H1 (cell line): Measurements from ENCODE around the gene ARHGEF1. TPM values are rescaled to one million over a fixed set of nuclear protein-coding genes. Genes with fewer than 3 reads are reported as not detected.

Experiments
- CTCF ChIA-PET: fragments of 300-600 bp; sonication (Branson Sonifier 250); formaldehyde crosslinking; loops from one replicate; lab custom pipeline; 2021; ENCODE audit not compliant: partially characterized antibody; lab: Charles Lee
- POLR2A ChIA-PET: fragments of 300-600 bp; sonication (Branson Sonifier 250); formaldehyde crosslinking; loops from one replicate; lab custom pipeline; 2021; ENCODE audit warnings: inconsistent platforms; ENCODE audit not compliant: partially characterized antibody; lab: Charles Lee
- DNase-seq, 2 experiments: peaks; one replicate each; pipeline versions ENCODE4 v3.0.0 to v3.0.0-alpha.2; 2010 to 2022; ENCODE audit warnings: low spot score in 2 of 2, low read depth in 1 of 2, mixed read lengths in 1 of 2
- FAIRE-seq: peaks from 2 replicates; lab custom pipeline; 2011; peaks lifted over from hg19 to GRCh38; lab: Jason Lieb, UNC
- H2AFZ ChIP-seq: 2 replicates; pipeline ENCODE4 v1.8.1; 2012; ENCODE audit warnings: low read length, inconsistent platforms
- H2AK5ac ChIP-seq: 2 replicates; pipeline ENCODE4 v1.6.1; 2013; ENCODE audit warnings: low read depth, low read length
- H2BK120ac ChIP-seq: replicated peaks from 2 replicates; pipeline ENCODE3; 2013; ENCODE audit warnings: low read depth, low read length, inconsistent platforms
- H2BK12ac ChIP-seq: 2 replicates; pipeline ENCODE4 v1.6.1; 2013; ENCODE audit warnings: low read depth, low read length
- H2BK15ac ChIP-seq: 2 replicates; pipeline ENCODE4 v1.6.1; 2013; ENCODE audit warnings: low read length
- H2BK20ac ChIP-seq: 2 replicates; pipeline ENCODE4 v1.6.1; 2013; ENCODE audit warnings: low read length
- H2BK5ac ChIP-seq: 2 replicates; pipeline ENCODE4 v1.6.1; 2013; ENCODE audit warnings: low read depth, low read length
- H3K14ac ChIP-seq: 2 replicates; pipeline ENCODE4 v1.6.1; 2013; ENCODE audit warnings: inconsistent platforms; ENCODE audit not compliant: insufficient read length
- H3K18ac ChIP-seq: 2 replicates; pipeline ENCODE4 v1.6.1; 2013; ENCODE audit warnings: low read length; ENCODE audit errors: extremely low read depth
- H3K23ac ChIP-seq: 2 replicates; pipeline ENCODE4 v1.6.1; 2013; ENCODE audit warnings: inconsistent platforms; ENCODE audit not compliant: insufficient read length
- H3K23me2 ChIP-seq: 2 replicates; pipeline ENCODE4 v1.6.1; 2013; ENCODE audit warnings: low read depth, low read length
- H3K27ac ChIP-seq: 2 replicates; pipeline ENCODE4 v1.6.1; 2011; ENCODE audit warnings: low read depth, low read length, inconsistent platforms
- H3K27me3 ChIP-seq, 4 experiments: replicated peaks in 1 of 4; 1 replicate in 1 of 4; 2 replicates in 3 of 4; pipeline versions ENCODE4 v1.6.1 to v1.8.1; 2011 to 2013; ENCODE audit warnings: low read length in 3 of 4, mild to moderate bottlenecking in 3 of 4, inconsistent platforms in 2 of 4, mixed read lengths in 2 of 4, moderate library complexity in 1 of 4; ENCODE audit not compliant: control insufficient read depth in 3 of 4, insufficient read depth in 3 of 4; ENCODE audit errors: extremely low read depth in 1 of 4
- H3K36me3 ChIP-seq, 4 experiments: 2 replicates each; pipeline versions ENCODE4 v1.6.1 to v1.8.1; 2011 to 2013; ENCODE audit warnings: mild to moderate bottlenecking in 4 of 4, low read length in 3 of 4, moderate library complexity in 2 of 4, control low read depth in 1 of 4, inconsistent platforms in 1 of 4; ENCODE audit not compliant: insufficient read depth in 4 of 4, control insufficient read depth in 2 of 4
- H3K4ac ChIP-seq: replicated peaks from 2 replicates; pipeline ENCODE3; 2013; ENCODE audit warnings: low read length, low read depth, mixed read lengths, inconsistent platforms; ENCODE audit not compliant: insufficient read length
- H3K4me1 ChIP-seq, 4 experiments: replicated peaks in 1 of 4; 1 replicate in 1 of 4; 2 replicates in 3 of 4; pipeline versions ENCODE4 v1.6.1 to v1.8.1; 2011 to 2013; ENCODE audit warnings: low read length in 3 of 4, inconsistent platforms in 2 of 4, mixed read lengths in 1 of 4; ENCODE audit not compliant: insufficient read depth in 4 of 4, control insufficient read depth in 3 of 4
- H3K4me2 ChIP-seq, 2 experiments: 2 replicates each; pipeline versions ENCODE4 v1.6.1 to v1.8.1; 2011 to 2013; ENCODE audit warnings: low read depth in 2 of 2, low read length in 2 of 2, control low read depth in 1 of 2, inconsistent platforms in 1 of 2, mild to moderate bottlenecking in 1 of 2; ENCODE audit not compliant: insufficient read depth in 1 of 2
- H3K4me3 ChIP-seq, 4 experiments: fragments of 200-600, 300-600 bp in 1 of 4; sonication (generic), shearing (Covaris generic), sonication (Bioruptor Twin) in 1 of 4; 2 replicates each; pipeline versions ENCODE4 v1.5.1 to v1.8.1; 2011 to 2016; ENCODE audit warnings: low read length in 4 of 4, low read depth in 3 of 4, control low read depth in 2 of 4, inconsistent platforms in 2 of 4, mild to moderate bottlenecking in 2 of 4, mixed read lengths in 1 of 4, moderate library complexity in 1 of 4; ENCODE audit not compliant: insufficient read depth in 2 of 4; ENCODE audit errors: extremely low read depth in 1 of 4
- H3K56ac ChIP-seq: replicated peaks from 2 replicates; pipeline ENCODE3; 2013; ENCODE audit warnings: low read depth, mild to moderate bottlenecking, mixed read lengths, low read length, inconsistent platforms; ENCODE audit not compliant: insufficient read length
- H3K79me1 ChIP-seq: 2 replicates; pipeline ENCODE4 v1.6.1; 2013; ENCODE audit warnings: low read depth, low read length, control low read depth
- H3K79me2 ChIP-seq, 2 experiments: 2 replicates each; pipeline versions ENCODE4 v1.6.1 to v1.8.1; 2012 to 2013; ENCODE audit warnings: low read length in 2 of 2, mild to moderate bottlenecking in 2 of 2, inconsistent platforms in 1 of 2; ENCODE audit not compliant: insufficient read depth in 2 of 2, control insufficient read depth in 1 of 2
- H3K9ac ChIP-seq, 4 experiments: replicated peaks in 1 of 4; 1 replicate in 1 of 4; 2 replicates in 3 of 4; pipeline versions ENCODE4 v1.6.1 to v1.8.1; 2011 to 2013; ENCODE audit warnings: low read depth in 3 of 4, low read length in 3 of 4, control low read depth in 2 of 4, mild to moderate bottlenecking in 2 of 4, moderate library complexity in 2 of 4, inconsistent platforms in 1 of 4; ENCODE audit errors: extremely low read depth in 1 of 4
- H3K9me3 ChIP-seq, 2 experiments: 2 replicates each; pipeline versions ENCODE4 v1.6.1 to v1.8.1; 2012 to 2013; ENCODE audit warnings: mild to moderate bottlenecking in 2 of 2, moderate library complexity in 2 of 2, control low read depth in 1 of 2, inconsistent platforms in 1 of 2, low read depth in 1 of 2, low read length in 1 of 2, mixed read lengths in 1 of 2; ENCODE audit not compliant: insufficient read depth in 2 of 2
- H4K20me1 ChIP-seq, 2 experiments: replicated peaks in 1 of 2; 2 replicates each; pipeline versions ENCODE3 to v1.8.1; 2011 to 2013; ENCODE audit warnings: inconsistent platforms in 2 of 2, low read length in 2 of 2, mild to moderate bottlenecking in 1 of 2; ENCODE audit not compliant: insufficient read depth in 2 of 2, control insufficient read depth in 1 of 2
- H4K5ac ChIP-seq: 2 replicates; pipeline ENCODE4 v1.6.1; 2013; ENCODE audit warnings: low read length, low read depth, mixed read lengths, inconsistent platforms; ENCODE audit not compliant: insufficient read length
- H4K8ac ChIP-seq: 2 replicates; pipeline ENCODE4 v1.8.0; 2013; ENCODE audit warnings: mild to moderate bottlenecking, moderate library complexity, low read length, inconsistent platforms; ENCODE audit not compliant: insufficient read depth; ENCODE audit errors: extremely low read depth
- H4K91ac ChIP-seq: replicated peaks from 2 replicates; pipeline ENCODE3; 2013; ENCODE audit warnings: low read length, mixed read lengths, inconsistent platforms; ENCODE audit not compliant: insufficient read length
- PHF8 ChIP-seq: fragments of 200-600 bp; sonication (generic); conservative IDR thresholded peaks from 2 replicates; pipeline ENCODE4 v1.7.1; 2012; ENCODE audit warnings: low read depth, mild to moderate bottlenecking, inconsistent platforms, low read length, moderate library complexity
- TAF1 ChIP-seq: IDR thresholded peaks from 2 replicates; pipeline ENCODE4 v1.6.1; 2011; ENCODE audit warnings: mild to moderate bottlenecking, low read depth, low read length
- WGBS, 2 experiments: shearing (Covaris generic) in 1 of 2; methylation state at CpG; one replicate each; pipeline versions ENCODE4 v1.1.6 to v1.1.7; 2013 to 2015; ENCODE audit warnings: low lambda C conversion rate in 2 of 2, mixed read lengths in 2 of 2, inconsistent platforms in 1 of 2, low coverage in 1 of 2, missing lambda C conversion rate in 1 of 2; ENCODE audit not compliant: insufficient replicate concordance in 2 of 2, insufficient coverage in 1 of 2, insufficient read length in 1 of 2; ENCODE audit errors: extremely low coverage in 1 of 2, missing lambda C conversion rate in 1 of 2; 5-methylcytosine and 5-hydroxymethylcytosine counted together
- polyA plus RNA-seq, 7 experiments: library from polyadenylated mRNA; depleted of rRNA in 3 of 7; stranded (reverse) in 5 of 7; unstranded in 2 of 7; fragments of >200 nt in 5 of 7; fragments of 200-250 nt in 2 of 7; gene quantifications; 1 replicate in 5 of 7; 2 replicates in 1 of 7; 4 replicates in 1 of 7; pipeline versions ENCODE4 v1.2.1 to v1.2.3, GENCODE V29; 2011 to 2013; ENCODE audit warnings: missing spikeins in 2 of 7, mixed read lengths in 2 of 7
- total RNA-seq: library from RNA; stranded (reverse); fragmentation: NEBNext Ultra II Directional; extraction: Animal tissue kit (Norgen Biotek cat#: 25700); gene quantifications from 2 replicates; pipeline ENCODE4 v1.2.1, GENCODE V29; 2021

The ARHGEF1 gene
- total and polyA plus RNA-seq, 2 of the 8 experiments (the other 6 are each of a cell fraction or from before 2014, with no cell fraction given) = 23.0 to 49.0 TPM

GRCh38 chr19:41919948-41920712, 37.1 kb downstream of the ARHGEF1 start:
- Histone ChIP-seq H2BK20ac (peak overlapping the region; percentile 32; the same call in 1 of the 2 replicates), H2AFZ (no peak overlapping the region), H2AK5ac (peak overlapping the region; percentile 61), H4K8ac (no peak overlapping the region), H4K91ac (peak overlapping the region; percentile 55), H3K36me3 (no peaks in the 10 kb centered on the region), H3K4ac (peak overlapping the region; percentile 23), H2BK15ac (peak overlapping the region; percentile 72; the same call in 1 of the 2 replicates), H3K4me1 (peaks cover 0 to 16% (median 9%) of the 10 kb centered on the region in 4 experiments; a peak in 6 of 7 replicates), H2BK5ac (peak overlapping the region; percentile 53; the same call in 1 of the 2 replicates), H3K14ac (no peak overlapping the region), H3K9me3 (no peaks in the 10 kb centered on the region), H4K20me1 (peaks cover 6 to 46% of the 10 kb centered on the region in 2 experiments), H3K27ac (no peak overlapping the region), H3K18ac (no peak overlapping the region), H3K79me2 (no peaks in the 10 kb centered on the region), H2BK12ac (peak overlapping the region; percentile 55; the same call in 1 of the 2 replicates), H3K79me1 (no peaks in the 10 kb centered on the region; the same call in 1 of the 2 replicates), H3K23ac (no peak overlapping the region), H2BK120ac (no peak overlapping the region), H3K23me2 (peaks cover 15% of the 10 kb centered on the region), H3K56ac (no peak overlapping the region), H3K27me3 (peaks cover 63 to 99% (median 95%) of the 10 kb centered on the region in 4 experiments), H3K9ac (no peak overlapping the region), H4K5ac (no peak overlapping the region), H3K4me3 (no peak overlapping the region), H3K4me2 (peak overlapping the region in 1 of 2 experiments; percentile 23; a peak in 1 of 4 replicates)
- no peak for FAIRE-seq
- TF ChIP-seq TAF1 = no peak
- no peak for TF ChIP-seq PHF8
- ChIA-PET POLR2A (interaction anchor here (0.6 to 3.8 kb wide), 7 partner anchors 9 to 1684 kb away, joined by 3 to 20 read pairs (median 3); no protein-coding TSS in a partner anchor), CTCF (interaction anchor here (1.2 to 2.1 kb wide), 6 partner anchors 9 to 47 kb away, joined by 3 to 11 read pairs (median 4); no protein-coding TSS in a partner anchor)
- no peak for DNase-seq
- 84% methylated on average over 33 of the region's 33 CpGs; no CpG with 5 or more reads in 1 of the 2 experiments for WGBS, 2 experiments
